ENCODE results near the gene OSBPL5. TPM values are rescaled to one million over a fixed set of nuclear protein-coding genes. Genes with fewer than 3 reads are reported as not detected.

OSBPL5 gene
- total RNA-seq, 1 experiment from 2014 or later = 115 TPM

- CTCF ChIA-PET = interaction anchor here (1.0 kb wide), 1 partner anchor 12 kb away, joined by 3 read pairs; no protein-coding TSS in a partner anchor
- no peak overlapping the region for H3K4me3 Mint-ChIP-seq (ENCODE audit: unreplicated experiment)
Measured at GRCh38 chr11:3103076-3103475, 62.0 kb downstream of the OSBPL5 start.

GRCh38 chr11:3102641-3102921, 62.5 kb downstream of the OSBPL5 start:
- ChIA-PET POLR2A (interaction anchor here (0.8 to 1.5 kb wide), 3 partner anchors 11 to 22 kb away, joined by 3 to 6 read pairs (median 3); no protein-coding TSS in a partner anchor), CTCF (interaction anchor here (1.0 kb wide), 1 partner anchor 12 kb away, joined by 3 read pairs; no protein-coding TSS in a partner anchor)
- no TSS peak for BruUV-seq (replicated peaks)
- TF ChIP-seq CTCF (IDR thresholded peaks at IDR 0.05; ENCODE audit: unreplicated experiment) = no peak
- Mint-ChIP-seq H3K27ac (ENCODE audit: low read depth, unreplicated experiment) (no peak overlapping the region), H3K4me1 (ENCODE audit: insufficient read depth, unreplicated experiment) (peaks cover 5% of the 10 kb centered on the region), H3K4me3 (ENCODE audit: unreplicated experiment) (no peak overlapping the region), H3K36me3 (ENCODE audit: insufficient read depth, unreplicated experiment) (peaks cover 91% of the 10 kb centered on the region), H3K27me3 (ENCODE audit: insufficient read depth, unreplicated experiment) (no peaks in the 10 kb centered on the region), H3K9me3 (ENCODE audit: unreplicated experiment) (no peaks in the 10 kb centered on the region)
- DNase-seq (ENCODE audit: unreplicated experiment) = no peak
- intact Hi-C loops (cut with micrococcal nuclease) = no loop called here

More at GRCh38 chr11:3103076-3103475, 62.0 kb downstream of the OSBPL5 start:
- no peaks in the 10 kb centered on the region for H3K27me3 Mint-ChIP-seq (ENCODE audit: insufficient read depth, unreplicated experiment)
- POLR2A ChIA-PET = interaction anchor here (0.8 to 1.5 kb wide), 3 partner anchors 11 to 21 kb away, joined by 3 to 6 read pairs (median 3); no protein-coding TSS in a partner anchor
- intact Hi-C loops (cut with micrococcal nuclease) = no loop called here
- no peak for TF ChIP-seq CTCF (IDR thresholded peaks at IDR 0.05; ENCODE audit: unreplicated experiment)
- DNase-seq (ENCODE audit: unreplicated experiment) = no peak
- H3K27ac Mint-ChIP-seq (ENCODE audit: low read depth, unreplicated experiment) = no peak overlapping the region
- no TSS peak for BruUV-seq (replicated peaks)
- peaks cover 5% of the 10 kb centered on the region for H3K4me1 Mint-ChIP-seq (ENCODE audit: insufficient read depth, unreplicated experiment)
- peaks cover 91% of the 10 kb centered on the region for H3K36me3 Mint-ChIP-seq (ENCODE audit: insufficient read depth, unreplicated experiment)
- no peaks in the 10 kb centered on the region for H3K9me3 Mint-ChIP-seq (ENCODE audit: unreplicated experiment)

- Mint-ChIP-seq H3K36me3 (ENCODE audit: insufficient read depth, unreplicated experiment) (peaks cover 91% of the 10 kb centered on the region), H3K27me3 (ENCODE audit: insufficient read depth, unreplicated experiment) (no peaks in the 10 kb centered on the region), H3K4me1 (ENCODE audit: insufficient read depth, unreplicated experiment) (peaks cover 5% of the 10 kb centered on the region), H3K9me3 (ENCODE audit: unreplicated experiment) (no peaks in the 10 kb centered on the region), H3K4me3 (ENCODE audit: unreplicated experiment) (no peak overlapping the region), H3K27ac (ENCODE audit: low read depth, unreplicated experiment) (no peak overlapping the region)
- TF ChIP-seq CTCF (IDR thresholded peaks at IDR 0.05; ENCODE audit: unreplicated experiment) = no peak
- POLR2A ChIA-PET = interaction anchor here (1.1 to 1.5 kb wide), 2 partner anchors 13 to 22 kb away, joined by 3 to 6 read pairs; no protein-coding TSS in a partner anchor
- CTCF ChIA-PET = no interaction called here
- no peak for DNase-seq (ENCODE audit: unreplicated experiment)
- intact Hi-C loops (cut with micrococcal nuclease) = no loop called here
- no TSS peak for BruUV-seq (replicated peaks)
Measured at GRCh38 chr11:3101921-3102640, 63.0 kb downstream of the OSBPL5 start.

GRCh38 chr11:3099178-3099577, 65.9 kb downstream of the OSBPL5 start:
- peaks cover 89% of the 10 kb centered on the region for H3K36me3 Mint-ChIP-seq (ENCODE audit: insufficient read depth, unreplicated experiment)
- ChIA-PET CTCF (interaction anchor here (0.5 to 0.9 kb wide), 3 partner anchors 50 to 515 kb away, joined by 3 to 4 read pairs (median 4); no protein-coding TSS in a partner anchor), POLR2A (no interaction called here)
- no peaks in the 10 kb centered on the region for H3K27me3 Mint-ChIP-seq (ENCODE audit: insufficient read depth, unreplicated experiment)
- DNase-seq (ENCODE audit: unreplicated experiment) = no peak
- H3K9me3 Mint-ChIP-seq (ENCODE audit: unreplicated experiment) = no peaks in the 10 kb centered on the region
- TSS peak; percentile 24 for BruUV-seq (replicated peaks)
- intact Hi-C loops (cut with micrococcal nuclease) = no loop called here
- H3K27ac Mint-ChIP-seq (ENCODE audit: low read depth, unreplicated experiment) = no peak overlapping the region
- H3K4me1 Mint-ChIP-seq (ENCODE audit: insufficient read depth, unreplicated experiment) = peaks cover 15% of the 10 kb centered on the region
- H3K4me3 Mint-ChIP-seq (ENCODE audit: unreplicated experiment) = no peak overlapping the region
- TF ChIP-seq CTCF (IDR thresholded peaks at IDR 0.05; ENCODE audit: unreplicated experiment) = no peak

All from MCF 10A (cell line).